HEK293T (cell line): ENCODE data around the gene ANKRD13B.

Source experiments
- CTCF ChIA-PET: fragments of 350-600 bp; formaldehyde crosslinking; extraction: SDS; loops from one replicate; lab custom pipeline; 2021; ENCODE audit warnings: antibody characterized with exemption, inconsistent platforms; lab: Yijun Ruan, JAX
- POLR2A ChIA-PET: fragments of 350-600 bp; formaldehyde crosslinking; extraction: SDS; loops from one replicate; lab custom pipeline; 2020; ENCODE audit warnings: antibody characterized with exemption, inconsistent platforms; lab: Yijun Ruan, JAX
- DNase-seq: peaks from one replicate; pipeline ENCODE4 v3.0.0; 2012; ENCODE audit warnings: mixed read lengths; ENCODE audit errors: extremely low spot score
- ARNT ChIP-seq: fragments of 450-650 bp; IDR thresholded peaks from 2 replicates; pipeline ENCODE4 v1.6.1; 2017; ENCODE audit warnings: mild to moderate bottlenecking
- BHLHE40 ChIP-seq: fragments of 450-650 bp; IDR thresholded peaks from 2 replicates; pipeline ENCODE4 v1.6.1; 2016; ENCODE audit warnings: mild to moderate bottlenecking, moderate library complexity, borderline replicate concordance
- CTBP1 ChIP-seq: fragments of 450-650 bp; IDR thresholded peaks from 2 replicates; pipeline ENCODE4 v1.6.1; 2016; ENCODE audit warnings: borderline replicate concordance
- ELF4 ChIP-seq: fragments of 450-650 bp; IDR thresholded peaks from 2 replicates; pipeline ENCODE4 v1.6.1; 2017; ENCODE audit warnings: antibody characterized with exemption
- FOXA1 ChIP-seq: fragments of 450-650 bp; IDR thresholded peaks from 2 replicates; pipeline ENCODE4 v1.6.1; 2016; ENCODE audit warnings: mild to moderate bottlenecking
- FOXK2 ChIP-seq: fragments of 450-650 bp; IDR thresholded peaks from 2 replicates; pipeline ENCODE4 v1.6.1; 2016; ENCODE audit warnings: mild to moderate bottlenecking
- FOXM1 ChIP-seq: fragments of 450-650 bp; IDR thresholded peaks from 2 replicates; pipeline ENCODE4 v1.6.1; 2017; ENCODE audit warnings: mild to moderate bottlenecking, borderline replicate concordance
- HDGF ChIP-seq: fragments of 450-650 bp; IDR thresholded peaks from 2 replicates; pipeline ENCODE4 v1.6.1; 2017; ENCODE audit warnings: antibody characterized with exemption, borderline replicate concordance
- L3MBTL2 ChIP-seq: fragments of 450-650 bp; conservative IDR thresholded peaks from 2 replicates; pipeline ENCODE4 v1.6.1; 2016; ENCODE audit warnings: mild to moderate bottlenecking
- LEF1 ChIP-seq: fragments of 450-650 bp; IDR thresholded peaks from 2 replicates; pipeline ENCODE4 v1.6.1; 2017; ENCODE audit warnings: mild to moderate bottlenecking, borderline replicate concordance
- NFRKB ChIP-seq: fragments of 450-650 bp; IDR thresholded peaks from 2 replicates; pipeline ENCODE4 v1.6.1; 2016; ENCODE audit warnings: mild to moderate bottlenecking, moderate library complexity
- PKNOX1 ChIP-seq: fragments of 450-650 bp; IDR thresholded peaks from 2 replicates; pipeline ENCODE4 v1.6.1; 2016
- SP1 ChIP-seq: fragments of 450-650 bp; IDR thresholded peaks from 2 replicates; pipeline ENCODE4 v1.6.1; 2017
- SUZ12 ChIP-seq: fragments of 450-650 bp; IDR thresholded peaks from 2 replicates; pipeline ENCODE4 v1.6.1; 2016; ENCODE audit warnings: mild to moderate bottlenecking
- TARDBP ChIP-seq: fragments of 450-650 bp; IDR thresholded peaks from 2 replicates; pipeline ENCODE4 v1.6.1; 2016
- ZNF384 ChIP-seq: fragments of 450-650 bp; IDR thresholded peaks from 2 replicates; pipeline ENCODE4 v1.6.1; 2016

Gene ANKRD13B

GRCh38 chr17:29583324-29584248 lies 9.3 kb upstream of the ANKRD13B start:
- DNase-seq = no peak
- TF ChIP-seq ELF4 = no peak
- no peak for TF ChIP-seq SUZ12
- no peak for TF ChIP-seq LEF1
- no peak for TF ChIP-seq BHLHE40
- no peak for TF ChIP-seq TARDBP
- TF ChIP-seq HDGF = no peak
- no peak for TF ChIP-seq FOXK2
- TF ChIP-seq FOXM1 = no peak
- no peak for TF ChIP-seq CTBP1
- TF ChIP-seq ZNF384 = no peak
- no peak for TF ChIP-seq L3MBTL2
- TF ChIP-seq NFRKB = no peak
- TF ChIP-seq ARNT = no peak
- TF ChIP-seq SP1 = no peak
- TF ChIP-seq FOXA1 = no peak
- ChIA-PET CTCF (no interaction called here), POLR2A (interaction anchor here (1.0 to 3.0 kb wide), 2 partner anchors 9 kb away, joined by 7 to 14 read pairs; partner anchors contain the start of gene ANKRD13B)

- POLR2A ChIA-PET = interaction anchor here (1.0 kb wide), 1 partner anchor 8 kb away, joined by 7 read pairs; the partner anchor contains the start of gene ANKRD13B
- CTCF ChIA-PET = no interaction called here
- DNase-seq = no peak
- TF ChIP-seq TARDBP = no peak
- no peak for TF ChIP-seq FOXK2
- TF ChIP-seq FOXM1 = no peak
- TF ChIP-seq PKNOX1 = no peak
- TF ChIP-seq SP1 = no peak
Observed at GRCh38 chr17:29584452-29585079, 8.4 kb upstream of the ANKRD13B start.

- no peak for DNase-seq
- TF ChIP-seq SUZ12 = no peak
- TF ChIP-seq TARDBP = no peak
- TF ChIP-seq BHLHE40 = no peak
- no peak for TF ChIP-seq FOXK2
- TF ChIP-seq ZNF384 = no peak
- TF ChIP-seq LEF1 = no peak
- no peak for TF ChIP-seq CTBP1
- no peak for TF ChIP-seq SP1
- TF ChIP-seq PKNOX1 = no peak
- TF ChIP-seq HDGF = no peak
- TF ChIP-seq ARNT = no peak
- TF ChIP-seq FOXA1 = no peak
- no peak for TF ChIP-seq ELF4
- TF ChIP-seq FOXM1 = no peak
- no peak for TF ChIP-seq L3MBTL2
- no peak for TF ChIP-seq NFRKB
- ChIA-PET CTCF (no interaction called here), POLR2A (interaction anchor here (1.4 kb wide), 1 partner anchor 291 kb away, joined by 4 read pairs; the partner anchor contains the start of gene NUFIP2)
Observed at GRCh38 chr17:29585080-29585751, 7.7 kb upstream of the ANKRD13B start.

GRCh38 chr17:29586676-29587469 lies 6.1 kb upstream of the ANKRD13B start:
- ChIA-PET POLR2A (interaction anchor here (0.6 to 2.3 kb wide), 5 partner anchors 17 to 293 kb away, joined by 3 to 8 read pairs (median 7); partner anchors contain the start of genes ABHD15, CORO6, NUFIP2 and TP53I13), CTCF (interaction anchor here (0.7 to 1.0 kb wide), 2 partner anchors 22 to 434 kb away, joined by 3 read pairs; no protein-coding TSS in a partner anchor)
- DNase-seq = no peak
- TF ChIP-seq CTBP1 (no peak), NFRKB (no peak), L3MBTL2 (no peak), LEF1 (no peak), ZNF384 (no peak), TARDBP (no peak), FOXA1 (no peak), HDGF (no peak), BHLHE40 (no peak), SP1 (no peak), FOXM1 (no peak), ARNT (no peak), FOXK2 (no peak), PKNOX1 (no peak), ELF4 (no peak), SUZ12 (no peak)
